Measurements from ENCODE around the gene GAS5. TPM values are rescaled to one million over a fixed set of nuclear protein-coding genes. Genes with fewer than 3 reads are reported as not detected.
A peak's percentile ranks its signal among the peaks of the same experiment; 100 is the strongest.

Gene GAS5
- total and polyA plus RNA-seq, 9 of the 15 experiments (the other 6 are each of a cell fraction or from before 2014, with no cell fraction given): 565 to 1,860 (median 1,006) TPM

GRCh38 chr1:173868266-173869020, 654 bp upstream of the GAS5 start, which contains the start of gene ZBTB37 (continued):
- TF ChIP-seq SRF (CRISPR knock-in tag; IDR thresholded peaks at IDR 0.05) (0 out of 4 replicates have a peak, but pooled peaks of 1 of the 2 experiments have one; percentile 38), KLF16 (IDR thresholded peaks at IDR 0.05) (peak; percentile 93), ZNF551 (CRISPR knock-in tag; IDR thresholded peaks at IDR 0.05) (no peak), XRCC4 (IDR thresholded peaks at IDR 0.05; ENCODE audit: extremely low read depth, insufficient read depth, insufficient read length) (no peak), ELF1 (tag; IDR thresholded peaks at IDR 0.05) (peak; percentile 98), ATF7 (IDR thresholded peaks at IDR 0.05) (no peak), GTF2E2 (tag; IDR thresholded peaks at IDR 0.05) (peak; percentile 21; the same call in 1 of the 2 replicates), NR2C2 (CRISPR knock-in tag; IDR thresholded peaks at IDR 0.05) (peak; percentile 91), NR2C2 (tag; IDR thresholded peaks at IDR 0.05) (peak; percentile 100), STAT5B (CRISPR knock-in tag; IDR thresholded peaks at IDR 0.05) (no peak), NR1H2 (CRISPR knock-in tag; IDR thresholded peaks at IDR 0.05) (no peak), NR0B1 (IDR thresholded peaks at IDR 0.05; ENCODE audit: partially characterized antibody) (no peak), ZFP91 (CRISPR knock-in tag; IDR thresholded peaks at IDR 0.05) (no peak), DEAF1 (CRISPR knock-in tag; IDR thresholded peaks at IDR 0.05) (no peak), BRD9 (IDR thresholded peaks at IDR 0.05; ENCODE audit: low read depth, partially characterized antibody) (peak; percentile 50), HEY1 (CRISPR knock-in tag; IDR thresholded peaks at IDR 0.05; ENCODE audit: borderline replicate concordance) (no peak), ZNF79 (CRISPR knock-in tag; IDR thresholded peaks at IDR 0.05; ENCODE audit: low read depth) (no peak), ARHGAP35 (IDR thresholded peaks at IDR 0.05; ENCODE audit: partially characterized antibody) (no peak), SNAPC5 (CRISPR knock-in tag; IDR thresholded peaks at IDR 0.05) (no peak), ETV6 (IDR thresholded peaks at IDR 0.05; ENCODE audit: borderline replicate concordance in 1 of 2, low read depth in 2 of 2, low read length in 1 of 2) (peak; percentile 94 to 96; a peak in 3 of 4 replicates), ETV6 (CRISPR knock-in tag; IDR thresholded peaks at IDR 0.05; ENCODE audit: borderline replicate concordance) (no peak), ADNP (tag; IDR thresholded peaks at IDR 0.05) (no peak), RBM34 (IDR thresholded peaks at IDR 0.05; ENCODE audit: borderline replicate concordance, insufficient read depth, low read length) (no peak), OTX1 (CRISPR knock-in tag; IDR thresholded peaks at IDR 0.05) (no peak; the same call in 1 of the 2 replicates)
